ENCODE measurements around the gene LRP1. TPM values are rescaled to one million over a fixed set of nuclear protein-coding genes. Genes with fewer than 3 reads are reported as not detected.

The LRP1 gene
- total RNA-seq, 2 donors from 2014 or later, result 53.5 to 198 TPM

GRCh38 chr12:57088354-57089270 lies 39.7 kb upstream of the LRP1 start, which contains the start of gene NAB2:
Gene NAB2 (plus strand): TSS chr12:57089114. CDS start chr12:57089272, 158 bp downstream.
- WGBS, result 2% methylated on average over 61 of the region's 91 CpGs
- peak; percentile 97 for DNase-seq (ENCODE audit: low spot score)
- Histone ChIP-seq H3K9me3 (no peaks in the 10 kb centered on the region), H3K4me3 (peak within 1 kb of the TSS; percentile 82 to 91), H3K27me3 (replicated peaks; ENCODE audit: insufficient read depth) (no peaks in the 10 kb centered on the region), H3K27ac (peak within 1 kb of the TSS; percentile 99), H3K4me1 (replicated peaks) (peaks cover 34% of the 10 kb centered on the region), H3K36me3 (no peaks in the 10 kb centered on the region)
- TF ChIP-seq POLR2AphosphoS5 (IDR thresholded peaks at IDR 0.05), result peak; percentile 87
- peak in 1 of 4 experiments; percentile 15 for TF ChIP-seq CTCF (IDR thresholded peaks at IDR 0.05)
- TF ChIP-seq POLR2A (IDR thresholded peaks at IDR 0.05), result peak; percentile 85
- intact Hi-C loops (cut with DNase I), result loop anchor here (10.0 kb wide), 1 partner anchor 454 kb away; the partner anchor contains the start of gene BAZ2A

- Histone ChIP-seq H3K36me3 (no peaks in the 10 kb centered on the region), H3K4me1 (replicated peaks) (peaks cover 40% of the 10 kb centered on the region), H3K4me3 (peak overlapping the region; percentile 82 to 91), H3K9me3 (no peaks in the 10 kb centered on the region), H3K27ac (peak overlapping the region; percentile 99), H3K27me3 (replicated peaks; ENCODE audit: insufficient read depth) (no peaks in the 10 kb centered on the region)
- TF ChIP-seq CTCF (IDR thresholded peaks at IDR 0.05) (no peak), POLR2A (IDR thresholded peaks at IDR 0.05) (peak; percentile 67), POLR2AphosphoS5 (IDR thresholded peaks at IDR 0.05) (peak; percentile 51)
- intact Hi-C loops (cut with DNase I), result loop anchor here (10.0 kb wide), 1 partner anchor 455 kb away; the partner anchor contains the start of gene BAZ2A
- 1% methylated on average over 44 of the region's 45 CpGs for WGBS
- DNase-seq (ENCODE audit: low spot score), result peak; percentile 52
These were observed 38.7 kb upstream of the LRP1 start for GRCh38 chr12:57089271-57090245.

GRCh38 chr12:57090490-57090889 lies 37.8 kb upstream of the LRP1 start:
- intact Hi-C loops (cut with DNase I), result no loop called here
- H3K4me1 ChIP-seq (replicated peaks), result peaks cover 42% of the 10 kb centered on the region
- H3K27ac ChIP-seq, result peak overlapping the region; percentile 99
- peaks cover 0 to 7% of the 10 kb centered on the region in 2 donors for H3K36me3 ChIP-seq
- H3K4me3 ChIP-seq, result peak overlapping the region; percentile 82 to 91
- 23% methylated on average over 6 of the region's 6 CpGs for WGBS
- H3K27me3 ChIP-seq (replicated peaks; ENCODE audit: insufficient read depth), result no peaks in the 10 kb centered on the region
- TF ChIP-seq CTCF (IDR thresholded peaks at IDR 0.05) (no peak), POLR2AphosphoS5 (IDR thresholded peaks at IDR 0.05) (no peak), POLR2A (IDR thresholded peaks at IDR 0.05) (no peak)
- H3K9me3 ChIP-seq, result no peaks in the 10 kb centered on the region
- DNase-seq (ENCODE audit: low spot score), result no peak

GRCh38 chr12:57090924-57091637 lies 37.2 kb upstream of the LRP1 start:
- DNase-seq (ENCODE audit: low spot score), result no peak
- intact Hi-C loops (cut with DNase I), result no loop called here
- Histone ChIP-seq H3K4me1 (replicated peaks) (peaks cover 37% of the 10 kb centered on the region), H3K27me3 (replicated peaks; ENCODE audit: insufficient read depth) (no peaks in the 10 kb centered on the region), H3K36me3 (peaks cover 0 to 7% of the 10 kb centered on the region in 2 donors), H3K4me3 (peak overlapping the region in 1 of 2 donors; percentile 91), H3K9me3 (no peaks in the 10 kb centered on the region), H3K27ac (peak overlapping the region; percentile 99)
- peak in 2 of 4 experiments; percentile 13 to 30 for TF ChIP-seq CTCF (IDR thresholded peaks at IDR 0.05)
- TF ChIP-seq POLR2A (IDR thresholded peaks at IDR 0.05), result no peak
- WGBS, result 27% methylated on average over 18 of the region's 22 CpGs

All from prostate gland (tissue), 2 donors.